Limb (tissue), 2 donors: ENCODE measurements around the gene BID.

Experiments used
- DNase-seq, 2 donors: peaks; one replicate each; pipeline ENCODE4 v3.0.0-alpha.2; 2016; ENCODE audit errors: extremely low spot score in 2 of 2

BID gene

GRCh38 chr22:17738386-17739128, 35.7 kb downstream of the BID start:
- DNase-seq = no peak

DNA sequence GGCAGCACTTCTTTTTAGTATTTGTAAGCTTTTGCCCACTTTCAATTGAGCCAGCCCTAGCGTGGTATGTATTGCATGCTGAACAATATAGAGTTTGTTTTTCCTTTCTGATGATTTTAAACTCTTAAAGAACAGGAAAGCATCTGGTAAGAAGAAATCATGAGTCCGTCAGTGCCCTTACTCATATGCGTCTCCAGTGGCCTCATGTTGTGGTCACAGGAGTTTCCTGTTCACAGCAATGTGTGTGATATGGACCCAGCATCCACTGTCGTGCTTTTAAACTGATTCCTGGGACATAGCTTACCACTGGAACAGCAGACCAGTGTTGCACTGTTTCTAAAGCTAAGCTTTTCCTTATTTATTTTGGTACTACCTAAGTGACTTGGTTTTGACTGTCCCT, 40.1 kb downstream of the BID start:
- DNase-seq = no peak

DNA sequence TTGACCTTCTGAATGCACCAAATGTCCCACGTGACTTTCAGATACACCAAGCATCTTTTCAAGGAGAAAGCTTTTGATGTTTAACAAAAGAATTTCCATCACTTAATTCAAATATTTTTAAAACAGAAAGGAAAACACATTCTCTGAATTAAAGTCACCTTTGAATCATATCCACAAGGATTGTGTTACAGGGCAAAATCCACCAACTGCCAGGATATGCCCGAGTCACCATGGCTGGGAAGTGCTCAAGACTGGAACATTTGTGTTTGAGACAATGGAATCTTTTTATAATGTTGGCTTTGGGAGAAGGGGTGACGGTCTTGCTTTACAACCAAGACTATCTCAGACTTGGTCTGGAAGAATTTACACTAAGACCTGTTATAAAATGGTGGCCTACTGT, 40.8 kb downstream of the BID start:
- no peak for DNase-seq

DNA sequence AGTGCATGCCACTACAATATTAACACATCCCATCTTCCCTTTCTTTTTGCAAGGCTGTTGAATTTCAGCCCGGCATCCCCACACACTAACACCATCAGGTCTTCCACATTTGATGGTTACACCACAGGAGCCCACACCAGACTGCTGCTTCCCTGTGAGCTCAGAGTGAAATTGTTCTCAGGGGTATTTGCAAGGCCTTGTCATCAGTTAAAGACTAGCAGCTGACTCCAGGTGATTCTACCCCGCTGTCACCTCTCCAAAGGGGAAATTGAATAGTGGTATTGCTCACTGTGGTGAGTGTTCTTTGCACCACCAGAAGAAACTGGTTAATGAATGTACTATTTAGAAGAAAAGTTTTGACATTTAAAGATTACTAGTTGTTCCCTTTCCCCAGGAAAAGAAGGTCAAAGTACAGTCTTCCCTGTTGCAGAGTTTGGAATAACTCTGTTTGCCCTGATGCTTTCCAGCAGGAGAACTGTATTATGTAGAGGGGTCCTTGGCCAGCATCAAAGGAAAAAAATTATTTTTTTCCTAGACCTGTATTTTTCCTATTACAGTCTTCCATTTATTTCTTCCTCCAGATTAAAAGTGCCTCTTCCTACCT, 41.9 kb downstream of the BID start:
- no peak for DNase-seq

DNA sequence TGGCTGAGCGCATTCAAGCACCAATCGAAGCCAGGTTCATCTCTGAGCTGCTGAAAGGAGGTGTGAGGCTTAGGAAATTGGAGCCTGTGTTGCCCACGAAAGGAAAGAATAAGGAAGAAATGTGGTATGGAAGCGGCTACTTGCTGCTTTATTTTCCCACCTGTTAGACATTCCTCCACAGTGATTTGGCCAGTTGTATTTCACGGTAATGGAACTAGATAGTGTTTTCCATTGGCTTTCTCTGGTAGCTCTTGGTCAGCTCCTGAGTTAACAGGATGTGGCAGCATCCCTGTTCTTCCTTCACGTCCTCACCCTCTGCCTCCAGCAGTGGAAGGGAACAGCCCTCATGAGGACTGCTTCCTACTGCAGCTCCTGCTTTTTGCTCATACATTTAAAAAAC, 44.7 kb downstream of the BID start:
- no peak for DNase-seq

GRCh38 chr22:17728786-17729185, 45.5 kb downstream of the BID start:
- no peak for DNase-seq

DNA sequence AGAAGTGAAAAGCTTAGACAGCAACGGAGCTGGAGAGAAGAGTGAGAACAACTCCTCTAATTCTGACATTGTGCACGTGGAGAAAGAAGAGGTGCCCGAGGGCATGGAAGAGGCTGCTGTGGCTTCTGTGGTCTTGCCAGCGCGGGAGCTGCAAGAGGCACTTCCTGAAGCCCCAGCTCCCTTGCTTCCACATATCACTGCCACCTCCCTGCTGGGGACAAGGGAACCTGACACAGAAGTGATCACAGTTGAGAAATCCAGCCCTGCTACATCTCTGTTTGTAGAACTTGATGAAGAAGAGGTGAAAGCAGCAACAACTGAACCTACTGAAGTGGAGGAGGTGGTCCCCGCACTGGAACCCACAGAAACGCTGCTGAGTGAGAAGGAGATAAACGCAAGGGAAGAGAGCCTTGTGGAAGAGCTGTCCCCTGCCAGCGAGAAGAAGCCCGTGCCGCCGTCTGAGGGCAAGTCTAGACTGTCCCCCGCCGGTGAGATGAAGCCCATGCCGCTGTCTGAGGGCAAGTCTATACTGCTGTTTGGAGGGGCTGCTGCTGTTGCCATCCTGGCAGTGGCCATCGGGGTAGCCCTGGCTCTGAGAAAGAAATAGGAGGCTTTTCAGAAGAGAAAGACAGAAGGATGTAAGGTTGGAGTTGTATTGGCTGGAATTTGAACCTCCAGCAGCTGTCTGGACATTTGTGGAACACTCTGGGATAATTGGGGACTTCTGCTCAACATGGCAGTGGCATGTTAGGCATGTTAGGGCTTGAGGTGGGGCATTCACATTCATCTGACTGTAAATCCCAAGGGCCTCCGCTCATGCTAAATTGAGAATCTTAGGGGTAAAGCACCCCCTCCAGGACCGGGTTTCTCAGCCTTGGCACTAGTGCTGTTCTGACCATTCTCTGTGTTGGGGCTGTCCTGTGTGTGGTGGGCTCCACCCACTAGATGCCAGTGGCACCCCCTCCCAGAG, 47.1 kb downstream of the BID start:
- no peak for DNase-seq

DNA sequence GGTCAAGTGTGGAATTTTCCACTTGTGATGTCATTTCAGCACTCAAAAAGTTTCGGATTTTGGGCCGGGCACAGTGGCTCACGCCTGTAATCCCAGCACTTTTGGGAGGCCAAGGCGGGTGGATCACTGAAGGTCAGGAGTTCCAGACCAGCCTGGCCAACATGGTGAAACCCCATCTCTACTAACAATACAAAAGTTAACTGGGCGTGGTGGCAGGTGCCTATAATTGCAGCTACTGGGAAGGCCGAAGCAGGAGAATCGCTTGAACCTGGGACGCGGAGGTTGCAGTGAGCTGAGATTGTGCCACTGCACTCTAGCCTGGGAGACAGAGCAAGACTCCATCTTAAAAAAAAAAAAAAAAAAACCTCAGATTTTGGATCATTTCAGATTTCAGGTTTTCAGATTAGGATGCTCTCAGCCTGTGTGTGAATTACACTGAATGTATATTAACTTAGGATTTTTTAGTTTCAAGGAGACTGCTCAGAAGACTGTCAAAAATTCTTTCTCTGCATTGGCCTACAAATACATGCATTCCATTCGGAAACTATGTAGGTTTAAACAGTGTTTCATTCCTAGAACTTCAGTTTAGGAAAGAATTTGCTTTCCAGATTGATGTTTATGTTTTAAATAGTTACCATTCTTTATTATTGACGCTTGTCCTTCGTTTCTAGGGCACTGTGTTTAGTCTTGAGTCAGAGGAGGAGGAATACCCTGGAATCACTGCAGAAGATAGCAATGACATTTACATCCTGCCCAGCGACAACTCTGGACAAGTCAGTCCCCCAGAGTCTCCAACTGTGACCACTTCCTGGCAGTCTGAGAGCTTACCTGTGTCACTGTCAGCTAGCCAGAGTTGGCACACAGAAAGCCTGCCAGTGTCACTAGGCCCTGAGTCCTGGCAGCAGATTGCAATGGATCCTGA, 48.0 kb downstream of the BID start:
- DNase-seq = no peak

- DNase-seq = no peak
These were observed 48.8 kb downstream of the BID start for GRCh38 chr22:17725500-17725796.

- peak in 1 of 2 donors; percentile 26 for DNase-seq
These were observed 49.4 kb downstream of the BID start for GRCh38 chr22:17724678-17725499.

GRCh38 chr22:17724241-17724640, 50.0 kb downstream of the BID start:
- no peak for DNase-seq

GRCh38 chr22:17719911-17720310, 54.4 kb downstream of the BID start:
- DNase-seq = no peak

- DNase-seq = no peak
These were observed 56.6 kb downstream of the BID start for GRCh38 chr22:17717708-17718107.

- DNase-seq = no peak
These were observed 57.7 kb downstream of the BID start for GRCh38 chr22:17716529-17716928.

DNA sequence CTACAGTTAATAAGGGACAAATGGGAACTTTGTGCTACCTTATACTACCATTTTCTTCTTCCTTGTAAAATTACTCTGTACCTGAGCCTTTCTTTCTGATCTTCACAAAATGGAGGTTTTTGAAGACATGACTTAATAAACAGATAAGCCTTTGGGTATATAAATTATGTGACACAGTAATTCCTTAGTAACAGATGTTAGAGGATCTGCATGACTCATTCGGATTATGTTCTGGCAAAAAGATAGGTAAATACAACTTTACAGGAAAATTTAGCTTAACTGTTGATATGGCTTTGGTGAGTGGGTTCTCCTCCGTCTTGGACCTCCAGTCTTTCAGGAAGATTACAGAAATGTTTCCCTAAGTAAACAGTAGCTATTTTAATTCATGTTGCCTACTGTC, 61.8 kb downstream of the BID start:
- no peak for DNase-seq

- no peak for DNase-seq
These were observed 64.2 kb downstream of the BID start for GRCh38 chr22:17710023-17710422.

DNA sequence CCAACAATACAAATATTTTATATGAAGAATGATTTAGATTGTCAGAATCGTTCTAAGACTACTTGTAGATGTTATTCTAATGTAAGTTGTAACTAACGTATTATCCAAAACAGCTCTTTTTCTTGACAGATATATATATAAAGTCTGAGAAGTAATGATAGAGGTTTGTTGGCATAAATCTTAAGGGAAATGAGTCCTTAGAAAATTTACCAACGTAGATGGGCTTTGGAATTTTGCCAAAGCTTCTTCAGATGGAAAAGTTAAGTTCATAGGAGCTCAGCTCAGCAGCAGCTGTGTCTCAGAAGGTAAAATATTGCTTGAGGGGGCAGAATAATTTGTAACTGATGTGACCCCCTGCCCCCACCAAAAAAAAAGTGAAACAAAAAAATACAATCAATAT, 66.7 kb downstream of the BID start:
- DNase-seq = no peak

DNA sequence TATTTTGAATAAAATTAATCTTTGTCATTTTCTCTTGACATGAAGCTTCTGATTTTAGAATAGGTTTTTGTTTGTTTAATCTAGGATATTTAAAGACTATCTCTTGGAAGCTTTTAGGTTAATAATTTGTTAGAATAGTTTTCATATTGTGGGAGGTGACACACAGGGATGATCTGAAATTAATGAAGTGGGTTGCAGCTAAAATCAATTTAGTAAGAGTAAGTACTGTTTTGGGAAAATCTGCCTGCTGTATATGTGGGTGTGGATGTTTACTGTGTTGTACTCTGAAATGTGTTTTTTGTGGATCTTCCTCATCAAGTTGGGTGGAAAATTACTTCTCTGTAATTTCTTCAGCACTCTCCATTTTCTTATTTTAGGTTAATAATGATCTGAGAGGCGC, 67.3 kb downstream of the BID start:
- DNase-seq = no peak

DNA sequence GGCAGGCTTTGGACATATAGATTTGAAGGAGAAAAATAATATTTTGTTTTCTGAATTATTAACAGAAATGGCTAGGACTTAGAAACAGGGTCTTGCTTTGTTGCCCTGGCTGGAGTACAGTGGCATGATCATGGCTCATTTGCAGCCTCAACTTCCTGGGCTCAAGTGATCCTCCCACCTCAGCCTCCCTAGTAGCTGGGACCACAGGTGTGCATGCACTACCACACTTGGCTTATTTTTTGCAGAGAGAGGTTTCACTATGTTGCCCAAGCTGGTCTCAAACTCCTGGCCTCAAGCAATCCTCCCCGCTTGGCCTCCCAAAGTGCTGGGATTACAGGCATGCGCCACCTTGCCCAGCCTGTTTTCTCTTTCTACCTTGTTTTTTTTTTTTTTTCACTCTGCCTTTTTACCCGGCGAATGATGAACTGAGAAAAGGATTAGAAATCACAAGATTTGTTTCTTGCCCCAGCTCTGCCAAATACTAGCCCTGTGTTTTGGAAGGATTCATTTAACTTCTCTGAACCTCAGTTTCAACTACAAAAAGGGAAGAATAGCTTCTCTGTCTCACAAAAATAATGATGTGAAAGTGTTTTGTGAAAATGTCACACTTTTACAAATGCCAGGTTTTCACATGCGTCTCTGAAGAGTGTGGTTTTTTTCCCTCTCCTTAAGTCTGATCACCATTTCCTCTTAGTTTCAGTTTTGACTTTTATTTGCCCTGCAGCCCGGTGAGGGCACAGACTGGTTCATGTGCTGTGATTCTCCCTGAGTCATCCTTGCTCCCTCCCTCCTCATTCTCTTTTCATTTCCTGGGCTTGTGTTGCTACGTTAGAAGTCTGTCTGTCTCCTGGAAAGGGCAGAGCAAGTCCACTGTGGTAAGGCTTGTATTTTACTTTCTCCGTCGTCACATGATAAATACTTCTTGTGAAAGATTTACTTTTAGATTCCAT, 68.0 kb downstream of the BID start:
- DNase-seq = no peak
